HepG2 (cell line): ENCODE results near the gene FANCM. TPM values are rescaled to one million over a fixed set of nuclear protein-coding genes. Genes with fewer than 3 reads are reported as not detected.

Experiments
- ATAC-seq: fragments of 200-7000 bp; cut with Tn5 transposase; 3 replicates; pipeline ENCODE4 v1.9.1; 2020; ENCODE audit warnings: mild to moderate bottlenecking, moderate library complexity
- BruUV-seq: library from RNA; stranded (reverse); fragments of 400-500 nt; replicated peaks from 2 replicates; lab custom pipeline; 2021; lab: Mats Ljungman, UMichigan
- CTCF ChIA-PET: fragments of 300-600 bp; formaldehyde crosslinking; extraction: SDS; loops from one replicate; lab custom pipeline; 2021; ENCODE audit warnings: low total read pairs, inconsistent platforms, low intra/inter-chr PET ratio; lab: Yijun Ruan, JAX
- POLR2A ChIA-PET: fragments of 350-600 bp; sonication (Branson Sonifier 250); formaldehyde crosslinking; loops from one replicate; lab custom pipeline; 2020; ENCODE audit warnings: antibody characterized with exemption, inconsistent platforms; lab: Yijun Ruan, JAX
- DNase-seq: peaks from one replicate; pipeline ENCODE4 v3.0.0-alpha.2; 2015; ENCODE audit warnings: low spot score
- FAIRE-seq: peaks from 3 replicates; lab custom pipeline; 2011; peaks lifted over from hg19 to GRCh38; lab: Jason Lieb, UNC
- H2AFZ ChIP-seq: one replicate; pipeline ENCODE4 v1.6.1; 2011; ENCODE audit warnings: low read length, inconsistent platforms
- H3K27ac ChIP-seq: fragments of 300-600 bp; 3 replicates; pipeline ENCODE4 v1.8.0; 2011; ENCODE audit warnings: mixed run types, mild to moderate bottlenecking, mixed read lengths, low read length, inconsistent platforms; ENCODE audit not compliant: insufficient read depth; ENCODE audit errors: extremely low read length
- H3K27me3 ChIP-seq, 2 experiments: fragments of 200-600 bp in 1 of 2; 2 replicates in 1 of 2; 3 replicates in 1 of 2; pipeline versions ENCODE4 v1.6.0 to v1.8.0; 2011; ENCODE audit warnings: low read length in 2 of 2, mild to moderate bottlenecking in 2 of 2, moderate library complexity in 2 of 2, inconsistent platforms in 1 of 2; ENCODE audit not compliant: insufficient read depth in 2 of 2, control insufficient read depth in 1 of 2
- H3K36me3 ChIP-seq, 2 experiments: fragments of 200-600 bp in 1 of 2; replicated peaks in 1 of 2; 2 replicates in 1 of 2; 3 replicates in 1 of 2; pipeline versions ENCODE4 v1.5.1 to v1.8.0; 2011; ENCODE audit warnings: low read length in 2 of 2, inconsistent platforms in 1 of 2; ENCODE audit not compliant: insufficient read depth in 2 of 2, control insufficient read depth in 1 of 2
- H3K4me1 ChIP-seq: 2 replicates; pipeline ENCODE4 v1.5.1; 2012; ENCODE audit warnings: low read length, inconsistent platforms; ENCODE audit not compliant: insufficient read depth
- H3K4me2 ChIP-seq: 2 replicates; pipeline ENCODE4 v1.6.0; 2011; ENCODE audit warnings: low read depth, low read length, inconsistent platforms
- H3K4me3 ChIP-seq, 3 experiments: fragments of 200-600 bp in 1 of 3; sonication (generic), shearing (Covaris generic) in 1 of 3; replicated peaks in 1 of 3; 2 replicates each; pipeline ENCODE4 v1.5.1; 2011 to 2016; ENCODE audit warnings: low read length in 3 of 3, inconsistent platforms in 2 of 3, low read depth in 2 of 3, mild to moderate bottlenecking in 2 of 3, control low read depth in 1 of 3, mixed read lengths in 1 of 3; ENCODE audit not compliant: insufficient read depth in 1 of 3
- H3K79me2 ChIP-seq: one replicate; pipeline ENCODE4 v1.6.1; 2011; ENCODE audit warnings: low read length, inconsistent platforms; ENCODE audit not compliant: insufficient read depth
- H3K9ac ChIP-seq: 2 replicates; pipeline ENCODE4 v1.6.0; 2011; ENCODE audit warnings: mild to moderate bottlenecking, low read depth, low read length, inconsistent platforms; ENCODE audit not compliant: insufficient read depth
- H3K9me3 ChIP-seq: 2 replicates; pipeline ENCODE4 v1.5.1; 2012; ENCODE audit warnings: mild to moderate bottlenecking, low read length
- H4K20me1 ChIP-seq: 2 replicates; pipeline ENCODE4 v1.6.0; 2011; ENCODE audit warnings: inconsistent platforms, mild to moderate bottlenecking, low read length, moderate library complexity; ENCODE audit not compliant: insufficient read depth
- CBX2 ChIP-seq, 2 experiments: fragments of 200-600 bp in 1 of 2; sonication (generic); formaldehyde crosslinking in 1 of 2; IDR thresholded peaks; 2 replicates each; pipeline versions ENCODE4 v1.7.0 to v1.8.1; 2018 to 2022; ENCODE audit warnings: low read depth in 2 of 2, low read length in 1 of 2, mild to moderate bottlenecking in 1 of 2, missing genetic modification reagents in 1 of 2
- HNF4G ChIP-seq, 2 experiments: sonication (generic) in 1 of 2; formaldehyde crosslinking in 1 of 2; IDR thresholded peaks; 2 replicates each; pipeline versions ENCODE4 v1.4.0 to v1.6.1; 2011 to 2020; ENCODE audit warnings: borderline replicate concordance in 2 of 2, low read depth in 2 of 2, mild to moderate bottlenecking in 2 of 2, low read length in 1 of 2, missing genetic modification reagents in 1 of 2, moderate library complexity in 1 of 2
- HOXD1 ChIP-seq: sonication (generic); formaldehyde crosslinking; IDR thresholded peaks from 2 replicates; pipeline ENCODE4 v1.5.0; 2020; ENCODE audit warnings: missing genetic modification reagents
- TOE1 ChIP-seq: sonication (generic); formaldehyde crosslinking; IDR thresholded peaks from 2 replicates; pipeline ENCODE4 v1.4.0; 2020; ENCODE audit warnings: mild to moderate bottlenecking, missing genetic modification reagents
- ZBTB20 ChIP-seq: sonication (generic); formaldehyde crosslinking; IDR thresholded peaks from 2 replicates; pipeline ENCODE4 v1.8.1; 2023; ENCODE audit warnings: missing genetic modification reagents, low read depth, mild to moderate bottlenecking, borderline replicate concordance
- ZBTB7A ChIP-seq: sonication (generic); formaldehyde crosslinking; IDR thresholded peaks from 2 replicates; pipeline ENCODE4 v1.8.0; 2022; ENCODE audit warnings: mild to moderate bottlenecking, missing genetic modification reagents
- ZNF234 ChIP-seq: sonication (generic); formaldehyde crosslinking; conservative IDR thresholded peaks from 2 replicates; pipeline ENCODE4 v1.5.1; 2020; ENCODE audit warnings: mild to moderate bottlenecking, missing genetic modification reagents
- ZNF709 ChIP-seq: sonication (generic); formaldehyde crosslinking; IDR thresholded peaks from 2 replicates; pipeline ENCODE4 v1.5.0; 2020; ENCODE audit warnings: mild to moderate bottlenecking, missing genetic modification reagents
- ZNF737 ChIP-seq: sonication (generic); formaldehyde crosslinking; IDR thresholded peaks from 2 replicates; pipeline ENCODE4 v1.5.0; 2020; ENCODE audit warnings: missing genetic modification reagents, mild to moderate bottlenecking, borderline replicate concordance
- ZNF772 ChIP-seq: sonication (generic); formaldehyde crosslinking; IDR thresholded peaks from 2 replicates; pipeline ENCODE4 v1.5.0; 2020; ENCODE audit warnings: mild to moderate bottlenecking, missing genetic modification reagents
- WGBS: methylation state at CpG from one replicate; pipeline ENCODE4 v1.1.6; 2017; ENCODE audit warnings: low lambda C conversion rate; 5-methylcytosine and 5-hydroxymethylcytosine counted together
- in situ Hi-C: cut with HindIII; loops from 2 replicates; pipeline ENCODE4 v1.10.0; 2017; ENCODE audit warnings: low pct_unique_long_range_greater_than_20kb; ENCODE audit not compliant: extremely low pct_ligation_motif_present
- intact Hi-C: fragments of 100-400 bp; cut with micrococcal nuclease; formaldehyde crosslinking; loops from one replicate; pipeline ENCODE4 v1.10.0; 2022; ENCODE audit not compliant: unreplicated experiment
- polyA plus RNA-seq, 8 experiments: library from polyadenylated mRNA; depleted of rRNA in 3 of 8; stranded (reverse) in 7 of 8; unstranded in 1 of 8; fragments of >200 nt; fragmentation: Illumina TruSeq in 4 of 8; extraction: Trizol in 4 of 8; gene quantifications; 2 replicates each; pipeline versions ENCODE4 v1.2.1 to v1.2.3, GENCODE V29; 2011 to 2016; ENCODE audit warnings: low read depth in 4 of 8, missing spikeins in 1 of 8, mixed read lengths in 1 of 8; ENCODE audit not compliant: insufficient read depth in 1 of 8
- total RNA-seq, 5 experiments: library from RNA; depleted of rRNA; stranded (reverse); fragments of >200 nt; fragmentation: Illumina TruSeq; extraction: Trizol; gene quantifications; 2 replicates each; pipeline ENCODE4 v1.2.3, GENCODE V29; 2016; ENCODE audit warnings: low read depth in 1 of 5
- TF ChIP-seq, protein P1 (sequence below): sonication (generic); formaldehyde crosslinking; IDR thresholded peaks from 2 replicates; pipeline ENCODE4 v1.5.1; 2020; ENCODE audit warnings: mild to moderate bottlenecking, missing genetic modification reagents, borderline replicate concordance
- TF ChIP-seq, protein P2 (sequence below): sonication (generic); formaldehyde crosslinking; conservative IDR thresholded peaks from 2 replicates; pipeline ENCODE4 v1.4.0; 2020; ENCODE audit warnings: missing genetic modification reagents

The FANCM gene
- total and polyA plus RNA-seq, 2 of the 13 experiments (the other 11 are each of a cell fraction or from before 2014, with no cell fraction given) = 2.6 to 10.4 TPM

DNA sequence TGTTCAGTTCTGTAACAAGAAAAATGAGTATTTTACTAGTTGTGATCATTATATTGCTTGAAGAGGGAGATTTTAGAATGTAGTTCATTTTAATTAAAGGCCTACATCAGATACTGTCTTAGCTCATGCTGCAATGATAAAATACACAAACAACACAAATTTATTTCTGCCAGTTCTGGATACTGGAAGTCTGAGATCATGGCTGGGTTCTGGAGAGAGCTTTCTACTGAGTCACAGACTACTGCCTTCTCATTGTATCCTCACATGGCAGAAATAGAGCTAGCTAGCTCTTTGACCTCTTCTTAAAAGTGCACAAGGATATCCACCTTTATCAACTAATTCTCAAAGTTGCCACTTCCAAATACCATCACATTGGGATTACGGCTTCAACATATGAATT is 63.5 kb downstream of the FANCM start:
- ATAC-seq = no peak
- no peak for FAIRE-seq

More for the DNA sequence above, 63.5 kb downstream of the FANCM start:
- DNase-seq = no peak
- TF ChIP-seq ZNF234 (CRISPR knock-in tag) = no peak
- TF ChIP-seq CBX2 (IDR thresholded peaks at IDR 0.05; ENCODE audit: low read depth, low read length) = no peak
- no peak for TF ChIP-seq CBX2 (CRISPR knock-in tag; IDR thresholded peaks at IDR 0.05; ENCODE audit: low read depth)
- no peak for TF ChIP-seq ZNF709 (CRISPR knock-in tag)
- no peak for TF ChIP-seq HOXD1 (CRISPR knock-in tag)
- no peak for TF ChIP-seq ZBTB7A (CRISPR knock-in tag)
- TF ChIP-seq ZBTB20 (CRISPR knock-in tag) = no peak
- TF ChIP-seq ZNF772 (CRISPR knock-in tag) = no peak
- no peak for TF ChIP-seq TOE1 (CRISPR knock-in tag)
- no peak for TF ChIP-seq HNF4G (IDR thresholded peaks at IDR 0.05; ENCODE audit: borderline replicate concordance, low read depth, low read length)
- TF ChIP-seq HNF4G (CRISPR knock-in tag; IDR thresholded peaks at IDR 0.05; ENCODE audit: borderline replicate concordance, low read depth) = no peak
- TF ChIP-seq, protein P1, sequence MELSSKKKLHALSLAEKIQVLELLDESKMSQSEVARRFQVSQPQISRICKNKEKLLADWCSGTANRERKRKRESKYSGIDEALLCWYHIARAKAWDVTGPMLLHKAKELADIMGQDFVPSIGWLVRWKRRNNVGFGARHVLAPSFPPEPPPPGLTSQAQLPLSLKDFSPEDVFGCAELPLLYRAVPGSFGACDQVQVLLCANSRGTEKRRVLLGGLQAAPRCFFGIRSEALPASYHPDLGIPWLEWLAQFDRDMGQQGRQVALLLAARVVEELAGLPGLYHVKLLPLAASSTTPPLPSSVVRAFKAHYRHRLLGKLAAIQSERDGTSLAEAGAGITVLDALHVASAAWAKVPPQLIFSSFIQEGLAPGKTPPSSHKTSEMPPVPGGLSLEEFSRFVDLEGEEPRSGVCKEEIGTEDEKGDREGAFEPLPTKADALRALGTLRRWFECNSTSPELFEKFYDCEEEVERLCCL (CRISPR knock-in tag) = no peak
- no peak for TF ChIP-seq ZNF737
- TF ChIP-seq, protein P2, sequence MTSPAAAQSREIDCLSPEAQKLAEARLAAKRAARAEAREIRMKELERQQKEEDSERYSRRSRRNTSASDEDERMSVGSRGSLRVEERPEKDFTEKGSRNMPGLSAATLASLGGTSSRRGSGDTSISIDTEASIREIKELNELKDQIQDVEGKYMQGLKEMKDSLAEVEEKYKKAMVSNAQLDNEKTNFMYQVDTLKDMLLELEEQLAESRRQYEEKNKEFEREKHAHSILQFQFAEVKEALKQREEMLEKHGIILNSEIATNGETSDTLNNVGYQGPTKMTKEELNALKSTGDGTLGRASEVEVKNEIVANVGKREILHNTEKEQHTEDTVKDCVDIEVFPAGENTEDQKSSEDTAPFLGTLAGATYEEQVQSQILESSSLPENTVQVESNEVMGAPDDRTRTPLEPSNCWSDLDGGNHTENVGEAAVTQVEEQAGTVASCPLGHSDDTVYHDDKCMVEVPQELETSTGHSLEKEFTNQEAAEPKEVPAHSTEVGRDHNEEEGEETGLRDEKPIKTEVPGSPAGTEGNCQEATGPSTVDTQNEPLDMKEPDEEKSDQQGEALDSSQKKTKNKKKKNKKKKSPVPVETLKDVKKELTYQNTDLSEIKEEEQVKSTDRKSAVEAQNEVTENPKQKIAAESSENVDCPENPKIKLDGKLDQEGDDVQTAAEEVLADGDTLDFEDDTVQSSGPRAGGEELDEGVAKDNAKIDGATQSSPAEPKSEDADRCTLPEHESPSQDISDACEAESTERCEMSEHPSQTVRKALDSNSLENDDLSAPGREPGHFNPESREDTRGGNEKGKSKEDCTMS = no peak
- H2AFZ ChIP-seq = no peak overlapping the region
- H3K36me3 ChIP-seq = peaks cover 0 to 9% of the 10 kb centered on the region in 2 experiments; a peak in 1 of 5 replicates
- H4K20me1 ChIP-seq = no peaks in the 10 kb centered on the region
- intact Hi-C loops = no loop called here
- no peaks in the 10 kb centered on the region for H3K79me2 ChIP-seq
- ChIA-PET POLR2A (no interaction called here), CTCF (no interaction called here)
- in situ Hi-C loops = no loop called here
- H3K4me1 ChIP-seq = no peaks in the 10 kb centered on the region
- H3K27ac ChIP-seq = no peak overlapping the region
- BruUV-seq = no TSS peak
- no peak overlapping the region for H3K4me3 ChIP-seq
- H3K27me3 ChIP-seq = no peaks in the 10 kb centered on the region
- H3K4me2 ChIP-seq = no peak overlapping the region
- H3K9me3 ChIP-seq = no peaks in the 10 kb centered on the region
- 97% methylated on average over 1 of the region's 1 CpG for WGBS
- H3K9ac ChIP-seq = no peak overlapping the region
